Stimulated activated CD8-positive, alpha-beta memory T cell treated with anti-CD3 and anti-CD28 coated beads, Interleukin-7, amount 100 ng/mL, for 48 hours (primary cell): ENCODE measurements around the gene FLNB.

ENCODE experiments used
- DNase-seq, 2 donors: peaks; one replicate each; pipeline ENCODE4 v3.0.0-alpha.2; 2020; ENCODE audit warnings: low read depth in 1 of 2; ENCODE audit errors: extremely low read depth in 1 of 2

Gene FLNB, protein sequence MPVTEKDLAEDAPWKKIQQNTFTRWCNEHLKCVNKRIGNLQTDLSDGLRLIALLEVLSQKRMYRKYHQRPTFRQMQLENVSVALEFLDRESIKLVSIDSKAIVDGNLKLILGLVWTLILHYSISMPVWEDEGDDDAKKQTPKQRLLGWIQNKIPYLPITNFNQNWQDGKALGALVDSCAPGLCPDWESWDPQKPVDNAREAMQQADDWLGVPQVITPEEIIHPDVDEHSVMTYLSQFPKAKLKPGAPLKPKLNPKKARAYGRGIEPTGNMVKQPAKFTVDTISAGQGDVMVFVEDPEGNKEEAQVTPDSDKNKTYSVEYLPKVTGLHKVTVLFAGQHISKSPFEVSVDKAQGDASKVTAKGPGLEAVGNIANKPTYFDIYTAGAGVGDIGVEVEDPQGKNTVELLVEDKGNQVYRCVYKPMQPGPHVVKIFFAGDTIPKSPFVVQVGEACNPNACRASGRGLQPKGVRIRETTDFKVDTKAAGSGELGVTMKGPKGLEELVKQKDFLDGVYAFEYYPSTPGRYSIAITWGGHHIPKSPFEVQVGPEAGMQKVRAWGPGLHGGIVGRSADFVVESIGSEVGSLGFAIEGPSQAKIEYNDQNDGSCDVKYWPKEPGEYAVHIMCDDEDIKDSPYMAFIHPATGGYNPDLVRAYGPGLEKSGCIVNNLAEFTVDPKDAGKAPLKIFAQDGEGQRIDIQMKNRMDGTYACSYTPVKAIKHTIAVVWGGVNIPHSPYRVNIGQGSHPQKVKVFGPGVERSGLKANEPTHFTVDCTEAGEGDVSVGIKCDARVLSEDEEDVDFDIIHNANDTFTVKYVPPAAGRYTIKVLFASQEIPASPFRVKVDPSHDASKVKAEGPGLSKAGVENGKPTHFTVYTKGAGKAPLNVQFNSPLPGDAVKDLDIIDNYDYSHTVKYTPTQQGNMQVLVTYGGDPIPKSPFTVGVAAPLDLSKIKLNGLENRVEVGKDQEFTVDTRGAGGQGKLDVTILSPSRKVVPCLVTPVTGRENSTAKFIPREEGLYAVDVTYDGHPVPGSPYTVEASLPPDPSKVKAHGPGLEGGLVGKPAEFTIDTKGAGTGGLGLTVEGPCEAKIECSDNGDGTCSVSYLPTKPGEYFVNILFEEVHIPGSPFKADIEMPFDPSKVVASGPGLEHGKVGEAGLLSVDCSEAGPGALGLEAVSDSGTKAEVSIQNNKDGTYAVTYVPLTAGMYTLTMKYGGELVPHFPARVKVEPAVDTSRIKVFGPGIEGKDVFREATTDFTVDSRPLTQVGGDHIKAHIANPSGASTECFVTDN (N-terminal part only)

DNA sequence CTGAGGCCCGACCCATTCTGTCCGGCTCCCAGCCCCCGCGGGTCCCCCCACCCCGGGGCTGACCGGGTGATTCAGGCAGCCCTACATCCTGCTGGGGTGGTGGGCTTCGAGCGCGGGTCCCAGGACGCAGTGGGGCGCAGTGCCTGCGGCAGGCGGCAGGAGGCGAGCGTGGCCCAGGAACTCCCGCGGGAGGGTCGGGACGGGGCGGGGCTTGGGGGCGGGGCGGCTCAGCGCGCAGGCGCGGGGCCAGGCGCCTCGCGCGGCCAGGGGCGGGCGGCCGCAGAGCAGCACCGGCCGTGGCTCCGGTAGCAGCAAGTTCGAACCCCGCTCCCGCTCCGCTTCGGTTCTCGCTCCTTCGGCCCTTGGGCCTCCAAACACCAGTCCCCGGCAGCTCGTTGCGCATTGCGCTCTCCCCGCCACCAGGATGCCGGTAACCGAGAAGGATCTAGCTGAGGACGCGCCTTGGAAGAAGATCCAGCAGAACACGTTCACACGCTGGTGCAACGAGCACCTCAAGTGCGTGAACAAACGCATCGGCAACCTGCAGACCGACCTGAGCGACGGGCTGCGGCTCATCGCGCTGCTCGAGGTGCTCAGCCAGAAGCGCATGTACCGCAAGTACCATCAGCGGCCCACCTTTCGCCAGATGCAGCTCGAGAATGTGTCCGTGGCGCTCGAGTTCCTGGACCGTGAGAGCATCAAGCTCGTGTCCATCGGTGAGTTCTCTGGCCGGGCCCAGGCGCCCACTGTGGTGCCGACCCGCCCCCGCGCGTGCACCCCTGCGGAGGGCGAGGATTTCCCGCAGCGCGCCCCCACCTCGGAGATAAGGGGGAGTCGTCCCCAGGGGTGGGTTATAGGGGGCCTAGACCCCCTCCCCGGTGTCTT lies at the start of gene FLNB:
FLNB (plus strand) TSS at position 282 of the 885 bp plus-strand sequence; CDS start at position 425, 143 bp downstream.
- DNase-seq = peak; percentile 51 to 54

- no peak for DNase-seq
Observed at GRCh38 chr3:57958642-57959422, 49.4 kb upstream of the FLNB start.

DNA sequence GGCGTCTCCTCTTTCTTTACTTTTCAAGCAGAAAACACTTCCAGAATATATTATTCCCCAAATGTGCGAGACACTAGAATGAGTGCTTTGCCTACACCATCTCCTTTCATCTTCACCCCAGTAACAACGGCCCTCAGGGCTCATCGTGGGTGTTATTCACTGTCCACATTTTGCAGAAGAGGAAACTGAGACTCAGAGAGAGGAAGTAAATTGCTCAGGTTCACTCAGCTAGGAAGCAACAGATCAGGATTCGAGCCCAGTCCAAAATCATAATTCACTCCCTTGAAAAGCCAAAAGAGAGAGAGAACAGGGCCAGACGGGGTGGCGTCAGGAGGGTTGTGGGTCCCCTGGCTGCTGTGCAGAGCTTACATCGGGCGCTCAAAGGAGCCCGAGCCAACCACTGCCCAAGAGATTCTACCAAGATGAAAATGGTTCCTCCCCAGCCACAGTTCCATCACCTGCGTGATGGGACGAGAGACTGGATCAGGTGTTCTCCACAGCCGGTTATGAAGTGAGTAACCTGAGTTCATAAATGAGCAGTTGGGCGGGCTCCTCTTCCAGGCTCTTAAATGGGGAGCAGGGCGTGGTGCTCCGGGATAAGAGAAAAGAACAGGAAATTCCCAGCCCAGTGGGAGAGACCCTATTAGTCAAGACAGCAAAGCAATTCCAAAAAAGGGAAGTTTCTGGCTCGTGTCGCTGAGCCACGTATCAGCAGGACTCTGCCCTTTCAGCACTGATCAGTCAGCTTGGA lies 48.6 kb upstream of the FLNB start:
- no peak for DNase-seq

- no peak for DNase-seq
Observed at GRCh38 chr3:57960174-57960505, 48.1 kb upstream of the FLNB start.

DNA sequence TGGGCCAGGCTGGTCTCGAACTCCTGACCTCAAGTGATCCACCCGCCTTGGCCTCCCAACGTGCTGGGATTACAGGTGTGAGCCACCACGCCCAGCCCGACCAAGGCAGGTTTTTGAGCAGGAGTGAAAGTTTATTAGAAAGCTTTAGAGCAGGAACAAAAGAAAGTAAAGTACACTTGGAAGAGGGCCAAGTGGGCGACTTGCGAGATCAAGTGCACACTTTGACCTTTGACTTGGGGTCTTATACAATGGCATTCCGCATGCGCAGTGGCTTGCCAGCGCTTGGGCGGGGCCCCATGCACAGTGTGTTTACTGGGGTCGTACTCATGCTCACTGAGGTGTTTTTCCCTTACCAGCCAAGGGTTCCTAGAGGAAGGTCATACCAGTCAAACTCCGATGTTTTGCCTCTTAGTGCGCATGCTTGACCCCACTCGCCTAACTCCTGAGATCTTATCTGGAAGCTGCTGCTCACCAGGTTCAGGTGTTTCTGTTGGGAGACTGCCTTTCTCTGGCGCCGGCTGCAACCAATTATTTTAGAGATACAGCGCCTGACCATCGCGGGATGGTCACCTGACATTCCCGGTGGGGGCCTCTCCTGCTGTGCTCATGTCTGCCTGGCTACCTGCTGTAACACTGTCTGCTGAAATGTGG lies 46.9 kb upstream of the FLNB start:
- DNase-seq = no peak

GRCh38 chr3:57961828-57962447 lies 46.3 kb upstream of the FLNB start:
- no peak for DNase-seq

GRCh38 chr3:57962448-57962834 lies 45.8 kb upstream of the FLNB start:
- DNase-seq = no peak

DNA sequence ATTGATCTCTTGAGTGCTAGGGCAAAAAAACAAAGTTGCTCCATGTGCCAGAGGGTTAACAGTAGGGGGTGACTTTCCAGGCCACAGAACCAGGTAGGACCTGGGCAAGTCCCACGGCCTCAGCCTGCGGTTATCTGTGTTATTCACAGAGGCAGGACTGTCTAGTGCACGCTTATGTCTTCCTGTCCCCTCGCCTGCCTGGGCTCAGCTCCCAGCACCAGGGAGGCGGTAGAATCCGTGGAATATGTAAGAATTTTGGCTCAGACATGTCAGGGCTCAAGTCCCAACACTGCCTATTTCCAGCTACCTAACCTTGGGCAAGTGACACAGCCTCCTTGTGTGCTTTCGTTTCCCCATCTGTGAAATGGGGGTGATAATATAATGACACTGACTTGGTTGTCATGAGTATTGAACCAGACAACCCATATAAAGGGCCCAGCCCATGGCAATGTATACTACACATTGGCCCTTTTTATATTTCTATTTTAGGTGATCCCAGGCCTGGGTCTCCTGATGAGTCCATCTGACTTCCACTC lies 44.3 kb upstream of the FLNB start:
- DNase-seq = no peak

GRCh38 chr3:57966829-57967228 lies 41.4 kb upstream of the FLNB start:
- no peak for DNase-seq

GRCh38 chr3:57967590-57967989 lies 40.6 kb upstream of the FLNB start:
- no peak for DNase-seq

GRCh38 chr3:57968501-57968900 lies 39.7 kb upstream of the FLNB start:
- no peak for DNase-seq

- no peak for DNase-seq
Observed at GRCh38 chr3:57971975-57972374, 36.2 kb upstream of the FLNB start.

- no peak for DNase-seq
Observed at GRCh38 chr3:57972531-57973111, 35.6 kb upstream of the FLNB start.

DNA sequence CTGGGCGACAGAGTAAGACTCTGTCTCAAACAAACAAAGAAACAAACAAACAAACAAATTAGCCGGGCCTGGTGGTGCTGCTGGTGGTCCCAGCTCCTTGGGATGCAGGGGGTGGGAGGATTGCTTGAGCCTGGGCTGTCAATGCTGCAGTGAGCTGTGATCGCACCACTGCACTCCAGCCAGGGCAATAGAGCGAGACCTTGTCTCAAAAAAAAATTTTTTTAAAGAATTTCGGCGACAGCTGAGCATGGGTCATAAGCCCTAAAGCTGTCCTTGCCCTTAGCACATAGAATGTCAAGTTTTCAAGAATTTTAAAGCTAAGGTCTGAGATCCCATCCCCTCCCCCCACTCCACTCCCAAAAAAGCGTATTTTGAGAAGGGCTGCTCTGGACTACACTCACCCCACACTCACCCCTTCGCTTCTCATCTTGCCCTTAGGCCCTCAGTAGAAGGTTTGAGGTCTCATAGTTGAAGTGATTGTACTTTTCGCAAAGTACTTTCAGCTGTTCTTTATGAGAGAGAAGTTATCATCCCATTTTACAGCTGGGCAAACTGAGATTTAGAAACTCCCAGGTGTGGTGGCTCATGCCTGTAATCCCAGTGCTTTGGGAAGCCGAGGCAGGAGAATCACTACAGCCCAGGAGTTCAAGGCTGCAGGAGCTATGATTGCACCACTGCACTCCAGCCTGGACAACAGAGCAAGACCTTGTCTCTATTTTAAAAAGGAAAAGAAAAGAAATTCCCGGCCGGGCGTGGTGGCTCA lies 34.3 kb upstream of the FLNB start:
- DNase-seq = no peak

- no peak for DNase-seq
Observed at GRCh38 chr3:57974796-57975388, 33.3 kb upstream of the FLNB start.

DNA sequence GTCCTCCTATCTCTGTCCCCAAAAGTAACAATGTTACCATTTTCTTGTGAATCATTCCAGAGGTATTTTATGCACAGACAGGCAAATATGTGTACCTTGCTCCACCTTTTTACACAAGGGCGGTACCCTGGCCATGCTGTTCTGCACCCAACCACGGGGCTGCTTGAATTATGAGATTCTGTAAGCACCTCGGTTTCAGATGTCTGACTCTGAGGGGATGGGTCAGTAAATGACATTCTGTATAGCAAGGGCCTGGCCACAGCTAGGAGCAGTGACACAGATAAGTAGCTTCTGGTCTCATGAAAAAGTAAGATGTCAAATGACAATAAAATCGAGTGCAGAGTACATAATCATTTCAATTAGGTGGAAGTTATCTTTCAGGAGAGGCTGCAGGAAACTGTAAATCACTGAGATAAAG lies 30.4 kb upstream of the FLNB start:
- DNase-seq = no peak
